ENCODE results near the gene SFI1. TPM values are rescaled to one million over a fixed set of nuclear protein-coding genes. Genes with fewer than 3 reads are reported as not detected.

The SFI1 gene
- total RNA-seq, 1 experiment from 2014 or later: 59.2 TPM

GRCh38 chr22:31615491-31615860, 119.1 kb downstream of the SFI1 start:
- no peak for TF ChIP-seq CTCF (IDR thresholded peaks at IDR 0.05; ENCODE audit: unreplicated experiment)
- BruUV-seq (replicated peaks): no TSS peak
- Mint-ChIP-seq H3K4me1 (ENCODE audit: low read depth, unreplicated experiment) (no peaks in the 10 kb centered on the region), H3K27ac (ENCODE audit: unreplicated experiment) (no peak overlapping the region), H3K4me3 (ENCODE audit: low read depth, unreplicated experiment) (no peak overlapping the region), H3K27me3 (ENCODE audit: unreplicated experiment) (no peaks in the 10 kb centered on the region), H3K36me3 (ENCODE audit: insufficient read depth, unreplicated experiment) (peaks cover 66% of the 10 kb centered on the region), H3K9me3 (ENCODE audit: low read depth, unreplicated experiment) (no peaks in the 10 kb centered on the region)
- DNase-seq: no peak
- intact Hi-C loops (cut with micrococcal nuclease; ENCODE audit: unreplicated experiment): no loop called here
- CTCF ChIA-PET: no interaction called here

GRCh38 chr22:31615940-31616314, 119.6 kb downstream of the SFI1 start:
- Mint-ChIP-seq H3K36me3 (ENCODE audit: insufficient read depth, unreplicated experiment) (peaks cover 71% of the 10 kb centered on the region), H3K27ac (ENCODE audit: unreplicated experiment) (no peak overlapping the region), H3K4me1 (ENCODE audit: low read depth, unreplicated experiment) (no peaks in the 10 kb centered on the region), H3K4me3 (ENCODE audit: low read depth, unreplicated experiment) (no peak overlapping the region), H3K9me3 (ENCODE audit: low read depth, unreplicated experiment) (no peaks in the 10 kb centered on the region), H3K27me3 (ENCODE audit: unreplicated experiment) (no peaks in the 10 kb centered on the region)
- BruUV-seq (replicated peaks): no TSS peak
- CTCF ChIA-PET: no interaction called here
- intact Hi-C loops (cut with micrococcal nuclease; ENCODE audit: unreplicated experiment): no loop called here
- no peak for DNase-seq
- TF ChIP-seq CTCF (IDR thresholded peaks at IDR 0.05; ENCODE audit: unreplicated experiment): no peak

- no TSS peak for BruUV-seq (replicated peaks)
- CTCF ChIA-PET: interaction anchor here (0.8 kb wide), 1 partner anchor 8 kb away, joined by 3 read pairs; no protein-coding TSS in a partner anchor
- no peak for DNase-seq
- Mint-ChIP-seq H3K4me3 (ENCODE audit: low read depth, unreplicated experiment) (no peak overlapping the region), H3K27me3 (ENCODE audit: unreplicated experiment) (no peaks in the 10 kb centered on the region), H3K36me3 (ENCODE audit: insufficient read depth, unreplicated experiment) (peaks cover 75% of the 10 kb centered on the region), H3K9me3 (ENCODE audit: low read depth, unreplicated experiment) (no peaks in the 10 kb centered on the region), H3K4me1 (ENCODE audit: low read depth, unreplicated experiment) (no peaks in the 10 kb centered on the region), H3K27ac (ENCODE audit: unreplicated experiment) (peak overlapping the region; percentile 49)
- intact Hi-C loops (cut with micrococcal nuclease; ENCODE audit: unreplicated experiment): no loop called here
- TF ChIP-seq CTCF (IDR thresholded peaks at IDR 0.05; ENCODE audit: unreplicated experiment): no peak
Observed at GRCh38 chr22:31616315-31616980, 120.1 kb downstream of the SFI1 start.

GRCh38 chr22:31618057-31618456, 121.7 kb downstream of the SFI1 start:
- H3K9me3 Mint-ChIP-seq (ENCODE audit: low read depth, unreplicated experiment): no peaks in the 10 kb centered on the region
- no TSS peak for BruUV-seq (replicated peaks)
- CTCF ChIA-PET: interaction anchor here (0.6 to 0.7 kb wide), 2 partner anchors 20 to 487 kb away, joined by 3 to 5 read pairs; no protein-coding TSS in a partner anchor
- H3K4me3 Mint-ChIP-seq (ENCODE audit: low read depth, unreplicated experiment): no peak overlapping the region
- no peak for TF ChIP-seq CTCF (IDR thresholded peaks at IDR 0.05; ENCODE audit: unreplicated experiment)
- no peak overlapping the region for H3K27ac Mint-ChIP-seq (ENCODE audit: unreplicated experiment)
- no peaks in the 10 kb centered on the region for H3K27me3 Mint-ChIP-seq (ENCODE audit: unreplicated experiment)
- peaks cover 73% of the 10 kb centered on the region for H3K36me3 Mint-ChIP-seq (ENCODE audit: insufficient read depth, unreplicated experiment)
- no peaks in the 10 kb centered on the region for H3K4me1 Mint-ChIP-seq (ENCODE audit: low read depth, unreplicated experiment)
- no peak for DNase-seq
- intact Hi-C loops (cut with micrococcal nuclease; ENCODE audit: unreplicated experiment): no loop called here

Measured in Calu3 (cell line).